Panc1 (cell line): ENCODE measurements around the gene ASXL1. TPM values are rescaled to one million over a fixed set of nuclear protein-coding genes. Genes with fewer than 3 reads are reported as not detected.

Experiments used
- ATAC-seq: fragments of 200-7000 bp; cut with Tn5 transposase; 2 replicates; pipeline ENCODE4 v1.9.1; 2020; ENCODE audit warnings: mild to moderate bottlenecking, moderate library complexity
- BruUV-seq: library from RNA; stranded (reverse); fragments of 400-500 nt; replicated peaks from 2 replicates; lab custom pipeline; 2021; lab: Mats Ljungman, UMichigan
- CTCF ChIA-PET: fragments of 300-600 bp; sonication (Branson Sonifier 250); formaldehyde crosslinking; loops from one replicate; lab custom pipeline; 2022; ENCODE audit warnings: antibody characterized with exemption; lab: Charles Lee
- POLR2A ChIA-PET: fragments of 300-600 bp; sonication (Branson Sonifier 250); formaldehyde crosslinking; loops from one replicate; lab custom pipeline; 2022; ENCODE audit warnings: antibody characterized with exemption; lab: Charles Lee
- DNase-seq: peaks from one replicate; pipeline ENCODE4 v3.0.0-alpha.2; 2010; ENCODE audit warnings: low read depth, low spot score
- H3K27ac ChIP-seq: 2 replicates; pipeline ENCODE4 v1.5.1; 2011; ENCODE audit warnings: mild to moderate bottlenecking, low read length, inconsistent platforms
- H3K27me3 ChIP-seq: fragments of 200-500 bp; sonication (Bioruptor generic); 2 replicates; pipeline ENCODE4 v1.6.0; 2014; ENCODE audit warnings: low read length, inconsistent platforms; ENCODE audit not compliant: control insufficient read depth, insufficient read depth
- H3K36me3 ChIP-seq: fragments of 200-500 bp; sonication (Bioruptor generic); 2 replicates; pipeline ENCODE4 v1.5.1; 2014; ENCODE audit warnings: inconsistent platforms, mild to moderate bottlenecking, low read length, moderate library complexity; ENCODE audit not compliant: control insufficient read depth, insufficient read depth
- H3K4me1 ChIP-seq: 2 replicates; pipeline ENCODE4 v1.5.1; 2011; ENCODE audit warnings: inconsistent platforms, mild to moderate bottlenecking, low read length, moderate library complexity; ENCODE audit not compliant: control insufficient read depth, insufficient read depth
- H3K4me3 ChIP-seq, 2 experiments: 2 replicates each; pipeline ENCODE4 v1.5.1; 2011 to 2012; ENCODE audit warnings: low read depth in 2 of 2, low read length in 2 of 2, mild to moderate bottlenecking in 2 of 2, inconsistent platforms in 1 of 2, moderate library complexity in 1 of 2
- H3K9me3 ChIP-seq: fragments of 200-500 bp; sonication (Bioruptor generic); 2 replicates; pipeline ENCODE4 v1.5.1; 2014; ENCODE audit warnings: low read depth, mild to moderate bottlenecking, inconsistent platforms, low read length, moderate library complexity; ENCODE audit not compliant: control insufficient read depth, insufficient read depth
- POLR2AphosphoS5 ChIP-seq: IDR thresholded peaks from 2 replicates; pipeline ENCODE4 v1.6.1; 2012; ENCODE audit warnings: mild to moderate bottlenecking, low read depth, low read length, moderate library complexity
- SIN3A ChIP-seq: IDR thresholded peaks from 2 replicates; pipeline ENCODE4 v1.6.1; 2012; ENCODE audit warnings: low read depth, mild to moderate bottlenecking, low read length, moderate library complexity, borderline replicate concordance; ENCODE audit not compliant: insufficient read depth
- TCF7L2 ChIP-seq: IDR thresholded peaks from 2 replicates; pipeline ENCODE4 v1.6.1; 2011; ENCODE audit warnings: mild to moderate bottlenecking, low read depth, low read length, inconsistent platforms
- in situ Hi-C: cut with HindIII; loops from 2 replicates; pipeline ENCODE4 v1.10.0; 2016; ENCODE audit warnings: low sequenced_read_pairs, low pct_unique_long_range_greater_than_20kb
- intact Hi-C: fragments of 100-400 bp; cut with micrococcal nuclease; formaldehyde crosslinking; loops from one replicate; pipeline ENCODE4 v1.10.0; 2022; ENCODE audit not compliant: unreplicated experiment
- total RNA-seq: library from RNA; stranded (reverse); gene quantifications from one replicate; pipeline ENCODE4 v1.2.1, GENCODE V29; 2021; ENCODE audit not compliant: unreplicated experiment
- TF ChIP-seq, protein P1 (sequence below), 2 experiments: IDR thresholded peaks; 2 replicates each; pipeline ENCODE4 v1.6.1; 2011 to 2012; ENCODE audit warnings: low read depth in 2 of 2, control low read depth in 1 of 2, low read length in 1 of 2, mild to moderate bottlenecking in 1 of 2, moderate library complexity in 1 of 2; ENCODE audit not compliant: insufficient read depth in 1 of 2
- TF ChIP-seq, protein P2 (sequence below): fragments of 450-650 bp; IDR thresholded peaks from 2 replicates; pipeline ENCODE4 v1.5.1; 2017; ENCODE audit warnings: mild to moderate bottlenecking

The ASXL1 gene
- total RNA-seq, 1 experiment from 2014 or later = 205 TPM

DNA sequence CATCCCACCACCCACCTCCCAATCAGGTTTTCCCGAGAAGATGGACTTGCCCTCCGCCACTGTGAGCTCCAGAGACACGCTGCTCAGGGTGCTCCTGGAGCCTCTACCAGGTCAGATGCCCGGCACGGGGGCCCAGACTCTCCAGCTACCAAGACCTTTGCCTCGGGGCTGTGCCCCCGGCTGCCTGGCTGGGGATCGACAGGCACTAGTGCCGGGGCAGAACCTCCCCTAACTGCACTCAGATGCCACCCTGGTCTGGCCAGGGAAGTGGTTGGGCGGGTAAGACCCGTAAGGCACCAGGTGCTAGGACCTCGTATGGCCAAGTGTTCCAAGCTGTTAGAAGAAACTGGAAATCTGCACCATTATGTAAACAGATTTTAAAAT is 100.7 kb downstream of the ASXL1 start:
- TF ChIP-seq SIN3A = no peak
- no peak for TF ChIP-seq POLR2AphosphoS5
- no peak for TF ChIP-seq TCF7L2
- TF ChIP-seq, protein P1, sequence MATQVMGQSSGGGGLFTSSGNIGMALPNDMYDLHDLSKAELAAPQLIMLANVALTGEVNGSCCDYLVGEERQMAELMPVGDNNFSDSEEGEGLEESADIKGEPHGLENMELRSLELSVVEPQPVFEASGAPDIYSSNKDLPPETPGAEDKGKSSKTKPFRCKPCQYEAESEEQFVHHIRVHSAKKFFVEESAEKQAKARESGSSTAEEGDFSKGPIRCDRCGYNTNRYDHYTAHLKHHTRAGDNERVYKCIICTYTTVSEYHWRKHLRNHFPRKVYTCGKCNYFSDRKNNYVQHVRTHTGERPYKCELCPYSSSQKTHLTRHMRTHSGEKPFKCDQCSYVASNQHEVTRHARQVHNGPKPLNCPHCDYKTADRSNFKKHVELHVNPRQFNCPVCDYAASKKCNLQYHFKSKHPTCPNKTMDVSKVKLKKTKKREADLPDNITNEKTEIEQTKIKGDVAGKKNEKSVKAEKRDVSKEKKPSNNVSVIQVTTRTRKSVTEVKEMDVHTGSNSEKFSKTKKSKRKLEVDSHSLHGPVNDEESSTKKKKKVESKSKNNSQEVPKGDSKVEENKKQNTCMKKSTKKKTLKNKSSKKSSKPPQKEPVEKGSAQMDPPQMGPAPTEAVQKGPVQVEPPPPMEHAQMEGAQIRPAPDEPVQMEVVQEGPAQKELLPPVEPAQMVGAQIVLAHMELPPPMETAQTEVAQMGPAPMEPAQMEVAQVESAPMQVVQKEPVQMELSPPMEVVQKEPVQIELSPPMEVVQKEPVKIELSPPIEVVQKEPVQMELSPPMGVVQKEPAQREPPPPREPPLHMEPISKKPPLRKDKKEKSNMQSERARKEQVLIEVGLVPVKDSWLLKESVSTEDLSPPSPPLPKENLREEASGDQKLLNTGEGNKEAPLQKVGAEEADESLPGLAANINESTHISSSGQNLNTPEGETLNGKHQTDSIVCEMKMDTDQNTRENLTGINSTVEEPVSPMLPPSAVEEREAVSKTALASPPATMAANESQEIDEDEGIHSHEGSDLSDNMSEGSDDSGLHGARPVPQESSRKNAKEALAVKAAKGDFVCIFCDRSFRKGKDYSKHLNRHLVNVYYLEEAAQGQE (IDR thresholded peaks at IDR 0.05; ENCODE audit: insufficient read depth in 1 of 2, low read depth in 2 of 2, low read length in 1 of 2) = no peak
- TF ChIP-seq, protein P2, sequence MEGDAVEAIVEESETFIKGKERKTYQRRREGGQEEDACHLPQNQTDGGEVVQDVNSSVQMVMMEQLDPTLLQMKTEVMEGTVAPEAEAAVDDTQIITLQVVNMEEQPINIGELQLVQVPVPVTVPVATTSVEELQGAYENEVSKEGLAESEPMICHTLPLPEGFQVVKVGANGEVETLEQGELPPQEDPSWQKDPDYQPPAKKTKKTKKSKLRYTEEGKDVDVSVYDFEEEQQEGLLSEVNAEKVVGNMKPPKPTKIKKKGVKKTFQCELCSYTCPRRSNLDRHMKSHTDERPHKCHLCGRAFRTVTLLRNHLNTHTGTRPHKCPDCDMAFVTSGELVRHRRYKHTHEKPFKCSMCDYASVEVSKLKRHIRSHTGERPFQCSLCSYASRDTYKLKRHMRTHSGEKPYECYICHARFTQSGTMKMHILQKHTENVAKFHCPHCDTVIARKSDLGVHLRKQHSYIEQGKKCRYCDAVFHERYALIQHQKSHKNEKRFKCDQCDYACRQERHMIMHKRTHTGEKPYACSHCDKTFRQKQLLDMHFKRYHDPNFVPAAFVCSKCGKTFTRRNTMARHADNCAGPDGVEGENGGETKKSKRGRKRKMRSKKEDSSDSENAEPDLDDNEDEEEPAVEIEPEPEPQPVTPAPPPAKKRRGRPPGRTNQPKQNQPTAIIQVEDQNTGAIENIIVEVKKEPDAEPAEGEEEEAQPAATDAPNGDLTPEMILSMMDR = no peak
- BruUV-seq = no TSS peak
- Histone ChIP-seq H3K27me3 (no peaks in the 10 kb centered on the region), H3K27ac (no peak overlapping the region), H3K4me3 (no peak overlapping the region), H3K36me3 (no peaks in the 10 kb centered on the region), H3K4me1 (peaks cover 16% of the 10 kb centered on the region), H3K9me3 (no peaks in the 10 kb centered on the region)
- intact Hi-C loops = no loop called here
- DNase-seq (no peak), ATAC-seq (no peak)
- CTCF ChIA-PET = no interaction called here
- POLR2A ChIA-PET = interaction anchor here (0.5 kb wide), 1 partner anchor 342 kb away, joined by 12 read pairs; no protein-coding TSS in a partner anchor
- in situ Hi-C loops = no loop called here

DNA sequence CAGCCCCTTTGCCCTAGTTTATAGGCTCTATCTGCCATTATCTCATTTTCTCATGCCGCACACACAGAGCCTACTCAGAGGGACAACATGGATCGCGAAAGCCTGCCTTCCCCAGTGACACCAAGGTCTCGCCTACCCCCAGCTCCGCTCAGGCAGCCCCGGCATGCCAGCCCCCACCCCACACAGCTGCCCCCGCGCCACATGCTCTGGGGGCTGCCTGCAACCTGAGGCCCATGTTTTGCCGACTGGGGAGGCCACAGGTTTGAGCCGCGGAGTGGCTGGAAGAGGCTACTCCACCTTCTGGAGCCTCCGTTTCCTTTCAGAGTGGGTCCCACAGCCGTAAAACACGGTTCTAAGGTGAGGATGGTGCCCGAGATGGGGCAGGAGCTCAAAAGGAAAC is 102.1 kb downstream of the ASXL1 start:
- Histone ChIP-seq H3K4me1 (peaks cover 21% of the 10 kb centered on the region), H3K27me3 (no peaks in the 10 kb centered on the region), H3K4me3 (no peak overlapping the region), H3K27ac (no peak overlapping the region), H3K36me3 (no peaks in the 10 kb centered on the region), H3K9me3 (no peaks in the 10 kb centered on the region)
- CTCF ChIA-PET = no interaction called here
- no TSS peak for BruUV-seq
- in situ Hi-C loops = no loop called here
- DNase-seq = no peak
- ATAC-seq = no peak
- TF ChIP-seq TCF7L2 (no peak), SIN3A (no peak), POLR2AphosphoS5 (no peak)
- TF ChIP-seq, protein P2 = no peak
- TF ChIP-seq, protein P1 (IDR thresholded peaks at IDR 0.05; ENCODE audit: insufficient read depth in 1 of 2, low read depth in 2 of 2, low read length in 1 of 2) = no peak
- POLR2A ChIA-PET = interaction anchor here (0.6 to 0.7 kb wide), 2 partner anchors 30 to 114 kb away, joined by 3 to 5 read pairs; no protein-coding TSS in a partner anchor
- intact Hi-C loops = no loop called here
